IMR-90 (cell line): ENCODE measurements around the gene MRPL48. TPM values are rescaled to one million over a fixed set of nuclear protein-coding genes. Genes with fewer than 3 reads are reported as not detected.

ENCODE experiments used
- ATAC-seq: fragments of 200-7000 bp; cut with Tn5 transposase; 2 replicates; pipeline ENCODE4 v1.9.1; 2020; ENCODE audit warnings: low read depth, mild to moderate bottlenecking, moderate library complexity
- BruUV-seq: library from RNA; stranded (reverse); fragments of 400-500 nt; replicated peaks from 2 replicates; lab custom pipeline; 2021; lab: Mats Ljungman, UMichigan
- CTCF ChIA-PET: fragments of 300-600 bp; formaldehyde crosslinking; extraction: SDS; loops from one replicate; lab custom pipeline; 2021; ENCODE audit warnings: antibody characterized with exemption; lab: Yijun Ruan, JAX
- POLR2A ChIA-PET: fragments of 300-600 bp; sonication (Branson Sonifier 250); formaldehyde crosslinking; loops from one replicate; lab custom pipeline; 2022; ENCODE audit warnings: antibody characterized with exemption; ENCODE audit not compliant: unreplicated experiment; lab: Charles Lee
- DNase-seq: peaks from one replicate; pipeline ENCODE4 v3.0.0; 2013
- H2AFZ ChIP-seq: replicated peaks from 2 replicates; pipeline ENCODE3; 2013; ENCODE audit warnings: low read length, mild to moderate bottlenecking; ENCODE audit not compliant: poor library complexity
- H2AK5ac ChIP-seq: 2 replicates; pipeline ENCODE4 v1.6.1; 2013; ENCODE audit warnings: low read depth, low read length, inconsistent platforms
- H2AK9ac ChIP-seq: replicated peaks from 2 replicates; pipeline ENCODE3; 2013; ENCODE audit warnings: mild to moderate bottlenecking, low read depth, low read length, moderate library complexity; ENCODE audit not compliant: poor library complexity
- H2BK120ac ChIP-seq: 2 replicates; pipeline ENCODE4 v1.6.1; 2013; ENCODE audit warnings: low read depth, low read length, inconsistent platforms
- H2BK15ac ChIP-seq: 3 replicates; pipeline ENCODE4 v1.6.1; 2013; ENCODE audit warnings: low read depth, low read length, inconsistent platforms
- H2BK20ac ChIP-seq: 2 replicates; pipeline ENCODE4 v1.6.1; 2013; ENCODE audit warnings: low read depth, mild to moderate bottlenecking, inconsistent platforms, low read length, moderate library complexity
- H2BK5ac ChIP-seq: 2 replicates; pipeline ENCODE4 v1.6.1; 2013; ENCODE audit warnings: mild to moderate bottlenecking, low read depth, low read length, inconsistent platforms; ENCODE audit not compliant: poor library complexity, severe bottlenecking
- H3K14ac ChIP-seq: replicated peaks from 2 replicates; pipeline ENCODE4 v1.6.1; 2013; ENCODE audit warnings: low read depth, low read length, inconsistent platforms
- H3K18ac ChIP-seq: 2 replicates; pipeline ENCODE4 v1.6.1; 2013; ENCODE audit warnings: low read depth, low read length, control low read depth
- H3K23ac ChIP-seq: 2 replicates; pipeline ENCODE4 v1.6.1; 2013; ENCODE audit warnings: low read depth, low read length, inconsistent platforms
- H3K27ac ChIP-seq: 2 replicates; pipeline ENCODE4 v1.5.1; 2013; ENCODE audit warnings: mild to moderate bottlenecking, control low read depth, low read length; ENCODE audit not compliant: insufficient read depth
- H3K27me3 ChIP-seq: 2 replicates; pipeline ENCODE4 v1.6.1; 2013; ENCODE audit warnings: low read length; ENCODE audit not compliant: control insufficient read depth, insufficient read depth
- H3K36me3 ChIP-seq: 2 replicates; pipeline ENCODE4 v1.6.1; 2013; ENCODE audit warnings: low read length, mixed read lengths; ENCODE audit not compliant: control insufficient read depth, insufficient read depth
- H3K4ac ChIP-seq: 2 replicates; pipeline ENCODE4 v1.6.1; 2013; ENCODE audit warnings: low read depth, low read length, inconsistent platforms
- H3K4me1 ChIP-seq: 2 replicates; pipeline ENCODE4 v1.6.1; 2013; ENCODE audit warnings: low read length, mixed read lengths; ENCODE audit not compliant: control insufficient read depth, insufficient read depth
- H3K4me2 ChIP-seq: 2 replicates; pipeline ENCODE4 v1.6.1; 2013; ENCODE audit warnings: low read depth, mild to moderate bottlenecking, control low read depth, low read length, moderate library complexity
- H3K4me3 ChIP-seq: 2 replicates; pipeline ENCODE4 v1.5.1; 2013; ENCODE audit warnings: low read depth, mild to moderate bottlenecking, control low read depth, low read length, moderate library complexity; ENCODE audit not compliant: insufficient read depth
- H3K56ac ChIP-seq: 2 replicates; pipeline ENCODE4 v1.6.1; 2013; ENCODE audit warnings: low read length, inconsistent platforms; ENCODE audit not compliant: insufficient read depth; ENCODE audit errors: extremely low read depth
- H3K79me1 ChIP-seq, 2 experiments: 2 replicates each; pipeline ENCODE4 v1.6.1; 2013; ENCODE audit warnings: low read length in 2 of 2, inconsistent platforms in 1 of 2, low read depth in 1 of 2
- H3K9ac ChIP-seq: 2 replicates; pipeline ENCODE4 v1.6.1; 2013; ENCODE audit warnings: low read depth, low read length, control low read depth
- H3K9me1 ChIP-seq: 2 replicates; pipeline ENCODE4 v1.6.1; 2013; ENCODE audit warnings: low read length, inconsistent platforms; ENCODE audit not compliant: insufficient read depth
- H3K9me3 ChIP-seq: 2 replicates; pipeline ENCODE4 v1.6.1; 2013; ENCODE audit warnings: low read length; ENCODE audit not compliant: control insufficient read depth, insufficient read depth
- H4K20me1 ChIP-seq: 2 replicates; pipeline ENCODE4 v1.6.1; 2013; ENCODE audit warnings: low read length, inconsistent platforms; ENCODE audit not compliant: insufficient read depth
- H4K5ac ChIP-seq: 2 replicates; pipeline ENCODE4 v1.6.1; 2013; ENCODE audit warnings: mild to moderate bottlenecking, low read depth, low read length, control low read depth
- H4K8ac ChIP-seq, 2 experiments: 2 replicates each; pipeline ENCODE4 v1.6.1; 2013; ENCODE audit warnings: low read depth in 2 of 2, low read length in 2 of 2, control low read depth in 1 of 2, inconsistent platforms in 1 of 2
- H4K91ac ChIP-seq: 2 replicates; pipeline ENCODE4 v1.6.1; 2013; ENCODE audit warnings: low read depth, low read length, inconsistent platforms; ENCODE audit not compliant: insufficient read depth
- CEBPB ChIP-seq: IDR thresholded peaks from 2 replicates; pipeline ENCODE4 v1.6.1; 2012; ENCODE audit warnings: low read depth, low read length, improper control_type of control experiment
- CHD1 ChIP-seq: IDR thresholded peaks from 2 replicates; pipeline ENCODE4 v1.6.1; 2012; ENCODE audit warnings: low read depth, low read length, improper control_type of control experiment
- CTCF ChIP-seq: conservative IDR thresholded peaks from 2 replicates; pipeline ENCODE4 v1.5.1; 2012; ENCODE audit warnings: mild to moderate bottlenecking, low read depth, low read length, improper control_type of control experiment
- ELK1 ChIP-seq: fragments of 150-350 bp; IDR thresholded peaks from 2 replicates; pipeline ENCODE4 v1.6.1; 2016; ENCODE audit warnings: low read depth, mild to moderate bottlenecking, low read length, moderate library complexity, borderline replicate concordance
- MAFK ChIP-seq: IDR thresholded peaks from 2 replicates; pipeline ENCODE4 v1.6.1; 2012; ENCODE audit warnings: low read depth, low read length, improper control_type of control experiment
- MAZ ChIP-seq: IDR thresholded peaks from 2 replicates; pipeline ENCODE4 v1.6.1; 2012; ENCODE audit warnings: low read depth, mild to moderate bottlenecking, low read length, improper control_type of control experiment, moderate library complexity, borderline replicate concordance
- MXI1 ChIP-seq: IDR thresholded peaks from 2 replicates; pipeline ENCODE4 v1.6.1; 2012; ENCODE audit warnings: low read depth, mild to moderate bottlenecking, low read length, moderate library complexity, borderline replicate concordance
- NFE2L2 ChIP-seq: fragments of 150-350 bp; IDR thresholded peaks from 2 replicates; pipeline ENCODE4 v1.6.1; 2016; ENCODE audit warnings: low read depth, mild to moderate bottlenecking, low read length
- POLR2A ChIP-seq: IDR thresholded peaks from 2 replicates; pipeline ENCODE4 v1.6.1; 2012; ENCODE audit warnings: mild to moderate bottlenecking, low read depth, low read length
- RAD21 ChIP-seq: IDR thresholded peaks from 2 replicates; pipeline ENCODE4 v1.6.1; 2012; ENCODE audit warnings: low read length, improper control_type of control experiment
- RCOR1 ChIP-seq: IDR thresholded peaks from 2 replicates; pipeline ENCODE4 v1.6.1; 2012; ENCODE audit warnings: mild to moderate bottlenecking, low read length, improper control_type of control experiment; ENCODE audit not compliant: insufficient replicate concordance
- RFX5 ChIP-seq: IDR thresholded peaks from 2 replicates; pipeline ENCODE4 v1.8.0; 2012; ENCODE audit warnings: low read depth, mild to moderate bottlenecking, low read length, moderate library complexity
- USF2 ChIP-seq: fragments of 150-350 bp; IDR thresholded peaks from 2 replicates; pipeline ENCODE4 v1.6.1; 2017; ENCODE audit warnings: mild to moderate bottlenecking, antibody characterized with exemption, low read length, low read depth
- WGBS, 2 experiments: methylation state at CpG; one replicate each; pipeline versions ENCODE4 v1.1.5 to v1.1.7; 2013; ENCODE audit warnings: missing lambda C conversion rate in 2 of 2; ENCODE audit not compliant: insufficient read length in 1 of 2; ENCODE audit errors: extremely low coverage in 2 of 2; 5-methylcytosine and 5-hydroxymethylcytosine counted together
- dilution Hi-C: fragments of 300-500 bp; cut with HindIII; formaldehyde crosslinking; loops from one replicate; pipeline ENCODE4 v1.14.3; 2018; ENCODE audit warnings: low sequenced_read_pairs; ENCODE audit not compliant: unreplicated experiment
- in situ Hi-C: fragments of 300-500 bp; cut with MboI; formaldehyde crosslinking; loops from 3 replicates; pipeline ENCODE4 v1.14.3; 2019; ENCODE audit warnings: low sequenced_read_pairs, inconsistent platforms, mixed read lengths
- intact Hi-C: fragments of 100-400 bp; cut with micrococcal nuclease; formaldehyde crosslinking; loops from 2 replicates; pipeline ENCODE4 v1.10.0; 2022
- polyA plus RNA-seq, 3 experiments: library from polyadenylated mRNA; depleted of rRNA; stranded (reverse); fragments of >200 nt; gene quantifications; 2 replicates each; pipeline ENCODE4 v1.2.3, GENCODE V29; 2012; ENCODE audit warnings: low replicate concordance in 1 of 3
- total RNA-seq: library from RNA; depleted of rRNA; stranded (reverse); fragments of >200 nt; gene quantifications from 2 replicates; pipeline ENCODE4 v1.2.3, GENCODE V29; 2012

Gene MRPL48
- total and polyA plus RNA-seq, 2 of the 4 experiments (the other 2 are of a cell fraction), result 24.0 to 29.4 TPM

- H3K4me3 ChIP-seq, result peak within 1 kb of the TSS; percentile 81
- H2BK5ac ChIP-seq, result peak within 1 kb of the TSS; percentile 76
- H2AFZ ChIP-seq, result peak within 1 kb of the TSS; percentile 87
- peak within 1 kb of the TSS; percentile 81 for H4K91ac ChIP-seq
- H3K27me3 ChIP-seq, result no peaks in the 10 kb centered on the region
- in situ Hi-C loops (no loop called here), intact Hi-C loops (loop anchor here (1.0 kb wide), 3 partner anchors 18 to 170 kb away; partner anchors contain the start of genes COA4 and PAAF1), dilution Hi-C loops (no loop called here)
- peaks cover 0 to 28% of the 10 kb centered on the region in 2 experiments; a peak in 2 of 4 replicates for H3K79me1 ChIP-seq
- H3K18ac ChIP-seq, result peak within 1 kb of the TSS; percentile 62
- H2BK20ac ChIP-seq, result no peak within 1 kb of the TSS
- BruUV-seq, result TSS peak; percentile 69
- peak within 1 kb of the TSS; percentile 91 for H3K9ac ChIP-seq
- H4K20me1 ChIP-seq, result peaks cover 38% of the 10 kb centered on the region
- no peaks in the 10 kb centered on the region for H3K36me3 ChIP-seq
- peak within 1 kb of the TSS; percentile 88 for H4K5ac ChIP-seq
- H3K14ac ChIP-seq, result peak within 1 kb of the TSS; percentile 93
- H3K4me2 ChIP-seq, result peak within 1 kb of the TSS; percentile 75
- peak within 1 kb of the TSS; percentile 89 for H2AK5ac ChIP-seq
- POLR2A ChIA-PET, result interaction anchor here (2.3 kb wide), 1 partner anchor 18 kb away, joined by 11 read pairs; no protein-coding TSS in a partner anchor
- 1% methylated on average over 42 of the region's 74 CpGs; no CpG with 5 or more reads in 1 of the 2 experiments for WGBS, 2 experiments
- ATAC-seq (peak; percentile 94), DNase-seq (peak; percentile 100)
- peak within 1 kb of the TSS; percentile 92 for H3K27ac ChIP-seq
- peak within 1 kb of the TSS; percentile 94 for H3K23ac ChIP-seq
- peak within 1 kb of the TSS; percentile 86 for H3K4ac ChIP-seq
- H2AK9ac ChIP-seq, result peak within 1 kb of the TSS; percentile 93
- H4K8ac ChIP-seq, result peak within 1 kb of the TSS; percentile 95 to 99
- no peaks in the 10 kb centered on the region for H3K4me1 ChIP-seq
- H3K9me1 ChIP-seq, result peaks cover 5% of the 10 kb centered on the region
- H2BK120ac ChIP-seq, result peak within 1 kb of the TSS; percentile 45
- peak within 1 kb of the TSS; percentile 57; the same call in 1 of the 3 replicates for H2BK15ac ChIP-seq
- H3K9me3 ChIP-seq, result no peaks in the 10 kb centered on the region
- CTCF ChIA-PET, result interaction anchor here (1.0 kb wide), 1 partner anchor 19 kb away, joined by 4 read pairs; no protein-coding TSS in a partner anchor
- peak within 1 kb of the TSS; percentile 77 for H3K56ac ChIP-seq
- TF ChIP-seq CTCF (peak; percentile 46), NFE2L2 (no peak), CEBPB (peak; percentile 71), RFX5 (0 out of 2 replicates have a peak, but pooled peaks have one; percentile 53), CHD1 (0 out of 2 replicates have a peak, but pooled peaks have one; percentile 13), ELK1 (no peak), MAFK (no peak), RAD21 (peak; percentile 37), USF2 (no peak), POLR2A (peak; percentile 81), RCOR1 (no peak), MXI1 (peak; percentile 80; the same call in 1 of the 2 replicates), MAZ (no peak)
These were observed 26.8 kb upstream of the MRPL48 start, which contains the start of gene RAB6A for GRCh38 chr11:73760679-73761402. Gene RAB6A, minus strand, starts transcription at chr11:73761074. Its CDS starts 439 bp downstream, at chr11:73760635.
